ENCODE results near the gene CDC20.
"Not testable (repeated sequence)": the region's sequence is repeated elsewhere in the genome, so short reads cannot be mapped to it uniquely, and the experiment has no call there.

Gene CDC20

GRCh38 chr1:43398227-43398626 lies 39.4 kb downstream of the CDC20 start:
- no peak overlapping the region for H3K4me3 ChIP-seq (replicated peaks in 1 of 2; ENCODE audit: low read depth in 2 of 2, low read length in 2 of 2)
- no peak for DNase-seq (ENCODE audit: low read depth in 2 of 2)
- TF ChIP-seq CTCF (IDR thresholded peaks at IDR 0.05; ENCODE audit: low read depth, low read length) = no peak

- H3K4me3 ChIP-seq (replicated peaks in 1 of 2; ENCODE audit: low read depth in 2 of 2, low read length in 2 of 2); DNase-seq (ENCODE audit: low read depth in 2 of 2): not testable (repeated sequence)
Observed at GRCh38 chr1:43400441-43400840, 41.7 kb downstream of the CDC20 start.

- DNase-seq (ENCODE audit: low read depth in 2 of 2) = no peak
- no peak for TF ChIP-seq CTCF (IDR thresholded peaks at IDR 0.05; ENCODE audit: low read depth, low read length)
- H3K4me3 ChIP-seq (replicated peaks in 1 of 2; ENCODE audit: low read depth in 2 of 2, low read length in 2 of 2) = no peak overlapping the region
Observed at GRCh38 chr1:43402089-43402865, 43.5 kb downstream of the CDC20 start.

- H3K4me3 ChIP-seq (replicated peaks in 1 of 2; ENCODE audit: low read depth in 2 of 2, low read length in 2 of 2) = no peak overlapping the region
- no peak for TF ChIP-seq CTCF (IDR thresholded peaks at IDR 0.05; ENCODE audit: low read depth, low read length)
- DNase-seq (ENCODE audit: low read depth in 2 of 2) = no peak
Observed at GRCh38 chr1:43404353-43404752, 45.6 kb downstream of the CDC20 start.

DNA sequence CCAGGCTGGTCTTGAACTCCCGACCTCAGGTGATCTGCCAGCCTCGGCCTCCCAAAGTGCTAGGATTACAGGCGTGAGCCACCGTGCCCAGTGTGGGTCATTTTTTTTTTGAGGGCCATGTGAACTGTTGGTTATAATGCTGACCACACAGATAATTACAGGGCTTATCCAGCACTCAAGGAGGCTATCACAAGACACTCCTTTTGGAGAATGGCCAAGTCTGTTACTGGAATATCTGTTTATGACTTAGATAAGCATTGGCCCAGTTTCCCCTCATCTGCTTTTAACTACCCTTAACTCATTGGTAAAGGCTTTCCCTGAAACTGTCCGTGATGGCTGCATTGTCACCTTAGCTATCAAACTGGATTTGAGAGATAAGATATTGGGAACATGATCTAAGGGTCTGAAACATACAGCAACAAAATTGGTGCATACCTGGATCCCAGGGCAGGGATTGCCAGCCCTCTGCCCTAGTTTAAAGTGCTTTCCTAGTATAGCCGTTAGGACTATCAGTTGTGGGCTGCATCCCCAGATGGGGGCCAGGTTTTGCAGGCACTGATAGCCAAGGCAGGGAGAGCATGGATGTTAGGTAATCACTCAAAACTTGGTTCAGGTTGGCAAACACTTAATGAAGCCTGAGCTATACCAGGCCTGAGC lies 46.6 kb downstream of the CDC20 start:
- no peak overlapping the region for H3K4me3 ChIP-seq (replicated peaks in 1 of 2; ENCODE audit: low read depth in 2 of 2, low read length in 2 of 2)
- no peak for TF ChIP-seq CTCF (IDR thresholded peaks at IDR 0.05; ENCODE audit: low read depth, low read length)
- DNase-seq (ENCODE audit: low read depth in 2 of 2) = peak in 1 of 2 donors; percentile 42

DNA sequence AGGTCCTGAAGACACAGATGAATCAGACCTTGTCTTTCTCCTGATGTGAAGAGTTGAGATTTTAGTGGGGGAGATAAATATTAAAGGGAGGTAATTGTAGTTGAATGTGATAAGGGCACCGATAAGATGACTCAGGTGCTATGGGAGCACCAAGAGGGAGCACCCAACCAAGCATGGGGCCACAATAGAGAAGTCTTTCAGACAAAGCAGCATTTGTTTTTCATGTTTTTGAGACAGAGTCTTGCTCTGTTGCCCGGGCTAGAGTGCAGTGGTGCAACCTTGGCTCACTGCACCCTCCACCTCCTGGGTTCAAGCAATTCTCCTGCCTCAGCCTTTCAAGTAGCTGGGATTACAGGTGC lies 47.1 kb downstream of the CDC20 start:
- H3K4me3 ChIP-seq (replicated peaks in 1 of 2; ENCODE audit: low read depth in 2 of 2, low read length in 2 of 2) = no peak overlapping the region
- DNase-seq (ENCODE audit: low read depth in 2 of 2) = no peak

More for the DNA sequence above, 47.1 kb downstream of the CDC20 start:
- no peak for TF ChIP-seq CTCF (IDR thresholded peaks at IDR 0.05; ENCODE audit: low read depth, low read length)
